ENCODE measurements around the gene FRAS1. TPM values are rescaled to one million over a fixed set of nuclear protein-coding genes. Genes with fewer than 3 reads are reported as not detected.

FRAS1 gene
- total and polyA plus RNA-seq, 9 of the 15 experiments (the other 6 are each of a cell fraction or from before 2014, with no cell fraction given), result under 0.01 to 0.11 (median 0.04) TPM; not detected in 2

DNA sequence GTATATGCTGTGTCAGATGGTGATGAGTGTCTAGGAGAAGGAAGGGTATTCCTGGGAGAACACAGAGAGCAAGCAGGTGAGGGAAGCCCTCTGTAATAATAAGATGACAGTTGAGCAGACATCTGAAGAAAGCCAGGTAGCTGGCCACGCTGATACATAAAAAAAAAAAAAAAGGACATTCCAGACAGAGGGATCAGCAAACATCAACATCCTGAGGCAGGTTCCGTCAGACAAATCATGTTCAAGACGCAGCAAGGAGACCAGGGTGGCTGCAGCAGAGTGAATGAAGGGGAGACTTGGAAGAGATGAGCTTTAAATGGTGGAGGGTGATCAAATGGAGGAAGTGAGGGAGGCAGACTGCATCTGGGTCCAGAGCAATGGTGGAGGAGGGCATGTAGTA is 396.9 kb downstream of the FRAS1 start:
- H3K36me3 ChIP-seq (ENCODE audit: control insufficient read depth, insufficient read depth, low read length), result no peaks in the 10 kb centered on the region

More for the DNA sequence above, 396.9 kb downstream of the FRAS1 start:
- Histone ChIP-seq H4K20me1 (replicated peaks; ENCODE audit: control insufficient read depth, insufficient read depth, low read length) (no peaks in the 10 kb centered on the region), H3K9me3 (replicated peaks; ENCODE audit: control insufficient read depth, insufficient read depth, low read depth, low read length) (no peaks in the 10 kb centered on the region), H3K27me3 (ENCODE audit: control insufficient read depth in 2 of 2, insufficient read depth in 2 of 2, low read length in 2 of 2) (peaks cover 5 to 7% of the 10 kb centered on the region in 2 experiments; a peak in 3 of 5 replicates), H3K4me2 (ENCODE audit: insufficient read depth, low read length) (no peak overlapping the region), H3K4me3 (no peak overlapping the region), H3K9ac (ENCODE audit: insufficient read depth in 1 of 2, low read depth in 2 of 2, low read length in 2 of 2) (no peak overlapping the region), H3K9me1 (ENCODE audit: control insufficient read depth, insufficient read depth, low read length) (no peaks in the 10 kb centered on the region), H3K79me2 (ENCODE audit: control insufficient read depth, insufficient read depth, low read length) (no peaks in the 10 kb centered on the region), H3K27ac (ENCODE audit: extremely low read depth, low read depth, low read length) (no peak overlapping the region), H3K4me1 (replicated peaks in 1 of 2; ENCODE audit: control insufficient read depth in 2 of 2, insufficient read depth in 2 of 2, low read length in 2 of 2) (no peaks in the 10 kb centered on the region), H2AFZ (ENCODE audit: low read depth, low read length) (no peak overlapping the region)
- BruUV-seq (replicated peaks), result no TSS peak
- in situ Hi-C loops (cut with MboI), result no loop called here
- no peak for ATAC-seq
- intact Hi-C loops (cut with micrococcal nuclease), result no loop called here
- TF ChIP-seq PHB2 (IDR thresholded peaks at IDR 0.05; ENCODE audit: low read depth) (no peak), FOXA1 (IDR thresholded peaks at IDR 0.05; ENCODE audit: borderline replicate concordance) (no peak), STAG1 (CRISPR knock-in tag; IDR thresholded peaks at IDR 0.05; ENCODE audit: borderline replicate concordance) (no peak), ZNF583 (CRISPR knock-in tag; IDR thresholded peaks at IDR 0.05) (no peak), KDM2B (CRISPR knock-in tag; IDR thresholded peaks at IDR 0.05) (no peak), MEF2A (IDR thresholded peaks at IDR 0.05; ENCODE audit: control insufficient read depth, low read depth, low read length) (no peak), NFYB (IDR thresholded peaks at IDR 0.05; ENCODE audit: extremely low read depth, insufficient read length) (no peak), ZNF586 (CRISPR knock-in tag; conservative IDR thresholded peaks at IDR 0.05) (no peak)
- TF ChIP-seq, protein P1, sequence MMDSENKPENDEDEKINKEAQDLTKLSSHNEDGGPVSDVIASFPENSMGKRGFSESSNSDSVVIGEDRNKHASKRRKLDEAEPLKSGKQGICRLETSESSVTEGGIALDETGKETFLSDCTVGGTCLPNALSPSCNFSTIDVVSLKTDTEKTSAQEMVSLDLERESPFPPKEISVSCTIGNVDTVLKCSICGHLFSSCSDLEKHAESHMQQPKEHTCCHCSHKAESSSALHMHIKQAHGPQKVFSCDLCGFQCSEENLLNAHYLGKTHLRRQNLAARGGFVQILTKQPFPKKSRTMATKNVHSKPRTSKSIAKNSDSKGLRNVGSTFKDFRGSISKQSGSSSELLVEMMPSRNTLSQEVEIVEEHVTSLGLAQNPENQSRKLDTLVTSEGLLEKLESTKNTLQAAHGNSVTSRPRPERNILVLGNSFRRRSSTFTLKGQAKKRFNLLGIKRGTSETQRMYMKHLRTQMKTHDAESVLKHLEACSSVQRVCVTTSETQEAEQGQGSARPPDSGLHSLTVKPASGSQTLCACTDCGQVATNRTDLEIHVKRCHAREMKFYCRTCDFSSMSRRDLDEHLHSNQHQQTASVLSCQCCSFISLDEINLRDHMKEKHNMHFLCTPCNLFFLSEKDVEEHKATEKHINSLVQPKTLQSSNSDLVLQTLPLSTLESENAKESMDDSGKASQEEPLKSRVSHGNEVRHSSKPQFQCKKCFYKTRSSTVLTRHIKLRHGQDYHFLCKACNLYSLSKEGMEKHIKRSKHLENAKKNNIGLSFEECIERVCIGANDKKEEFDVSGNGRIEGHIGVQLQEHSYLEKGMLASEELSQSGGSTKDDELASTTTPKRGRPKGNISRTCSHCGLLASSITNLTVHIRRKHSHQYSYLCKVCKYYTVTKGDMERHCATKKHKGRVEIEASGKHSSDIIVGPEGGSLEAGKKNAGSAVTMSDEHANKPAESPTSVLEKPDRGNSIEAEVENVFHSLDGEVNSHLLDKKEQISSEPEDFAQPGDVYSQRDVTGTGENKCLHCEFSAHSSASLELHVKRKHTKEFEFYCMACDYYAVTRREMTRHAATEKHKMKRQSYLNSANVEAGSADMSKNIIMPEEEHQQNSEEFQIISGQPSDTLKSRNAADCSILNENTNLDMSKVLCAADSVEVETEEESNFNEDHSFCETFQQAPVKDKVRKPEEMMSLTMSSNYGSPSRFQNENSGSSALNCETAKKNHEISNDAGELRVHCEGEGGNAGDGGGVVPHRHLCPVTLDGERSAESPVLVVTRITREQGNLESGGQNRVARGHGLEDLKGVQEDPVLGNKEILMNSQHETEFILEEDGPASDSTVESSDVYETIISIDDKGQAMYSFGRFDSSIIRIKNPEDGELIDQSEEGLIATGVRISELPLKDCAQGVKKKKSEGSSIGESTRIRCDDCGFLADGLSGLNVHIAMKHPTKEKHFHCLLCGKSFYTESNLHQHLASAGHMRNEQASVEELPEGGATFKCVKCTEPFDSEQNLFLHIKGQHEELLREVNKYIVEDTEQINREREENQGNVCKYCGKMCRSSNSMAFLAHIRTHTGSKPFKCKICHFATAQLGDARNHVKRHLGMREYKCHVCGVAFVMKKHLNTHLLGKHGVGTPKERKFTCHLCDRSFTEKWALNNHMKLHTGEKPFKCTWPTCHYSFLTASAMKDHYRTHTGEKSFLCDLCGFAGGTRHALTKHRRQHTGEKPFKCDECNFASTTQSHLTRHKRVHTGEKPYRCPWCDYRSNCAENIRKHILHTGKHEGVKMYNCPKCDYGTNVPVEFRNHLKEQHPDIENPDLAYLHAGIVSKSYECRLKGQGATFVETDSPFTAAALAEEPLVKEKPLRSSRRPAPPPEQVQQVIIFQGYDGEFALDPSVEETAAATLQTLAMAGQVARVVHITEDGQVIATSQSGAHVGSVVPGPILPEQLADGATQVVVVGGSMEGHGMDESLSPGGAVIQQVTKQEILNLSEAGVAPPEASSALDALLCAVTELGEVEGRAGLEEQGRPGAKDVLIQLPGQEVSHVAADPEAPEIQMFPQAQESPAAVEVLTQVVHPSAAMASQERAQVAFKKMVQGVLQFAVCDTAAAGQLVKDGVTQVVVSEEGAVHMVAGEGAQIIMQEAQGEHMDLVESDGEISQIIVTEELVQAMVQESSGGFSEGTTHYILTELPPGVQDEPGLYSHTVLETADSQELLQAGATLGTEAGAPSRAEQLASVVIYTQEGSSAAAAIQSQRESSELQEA (IDR thresholded peaks at IDR 0.05; ENCODE audit: low read depth), result no peak
- TF ChIP-seq, protein P2, sequence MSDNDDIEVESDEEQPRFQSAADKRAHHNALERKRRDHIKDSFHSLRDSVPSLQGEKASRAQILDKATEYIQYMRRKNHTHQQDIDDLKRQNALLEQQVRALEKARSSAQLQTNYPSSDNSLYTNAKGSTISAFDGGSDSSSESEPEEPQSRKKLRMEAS (CRISPR knock-in tag; IDR thresholded peaks at IDR 0.05), result no peak
- TF ChIP-seq, protein P3, sequence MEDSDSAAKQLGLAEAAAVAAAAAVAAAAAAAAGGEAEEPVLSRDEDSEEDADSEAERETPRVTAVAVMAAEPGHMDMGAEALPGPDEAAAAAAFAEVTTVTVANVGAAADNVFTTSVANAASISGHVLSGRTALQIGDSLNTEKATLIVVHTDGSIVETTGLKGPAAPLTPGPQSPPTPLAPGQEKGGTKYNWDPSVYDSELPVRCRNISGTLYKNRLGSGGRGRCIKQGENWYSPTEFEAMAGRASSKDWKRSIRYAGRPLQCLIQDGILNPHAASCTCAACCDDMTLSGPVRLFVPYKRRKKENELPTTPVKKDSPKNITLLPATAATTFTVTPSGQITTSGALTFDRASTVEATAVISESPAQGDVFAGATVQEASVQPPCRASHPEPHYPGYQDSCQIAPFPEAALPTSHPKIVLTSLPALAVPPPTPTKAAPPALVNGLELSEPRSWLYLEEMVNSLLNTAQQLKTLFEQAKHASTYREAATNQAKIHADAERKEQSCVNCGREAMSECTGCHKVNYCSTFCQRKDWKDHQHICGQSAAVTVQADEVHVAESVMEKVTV (CRISPR knock-in tag; IDR thresholded peaks at IDR 0.05), result no peak
- FAIRE-seq, result no peak
- ChIA-PET POLR2A (interaction anchor here (1.2 to 1.3 kb wide), 3 partner anchors 10 to 333 kb away, joined by 3 to 5 read pairs (median 4); no protein-coding TSS in a partner anchor), CTCF (ENCODE audit: low intra/inter-chr PET ratio) (interaction anchor here (0.6 kb wide), 1 partner anchor 855 kb away, joined by 3 read pairs; no protein-coding TSS in a partner anchor)
- WGBS (ENCODE audit: insufficient coverage, low coverage, missing lambda C conversion rate), result 3% methylated on average over 3 of the region's 3 CpGs
- DNase-seq (ENCODE audit: extremely low read depth in 1 of 4, low spot score in 3 of 4), result no peak
